GM12892 (cell line): ENCODE results near the gene PRKCZ.

Experiments used
- POLR2A ChIP-seq: IDR thresholded peaks from 2 replicates; pipeline ENCODE4 v1.6.1; 2011; ENCODE audit warnings: low read depth, low read length, control low read depth
- POLR2AphosphoS5 ChIP-seq: IDR thresholded peaks from 2 replicates; pipeline ENCODE4 v1.6.1; 2011; ENCODE audit warnings: low read depth, low read length, control low read depth
- TAF1 ChIP-seq: IDR thresholded peaks from 2 replicates; pipeline ENCODE4 v1.6.1; 2011; ENCODE audit warnings: low read depth, mild to moderate bottlenecking, control low read depth, low read length, borderline replicate concordance

DNA sequence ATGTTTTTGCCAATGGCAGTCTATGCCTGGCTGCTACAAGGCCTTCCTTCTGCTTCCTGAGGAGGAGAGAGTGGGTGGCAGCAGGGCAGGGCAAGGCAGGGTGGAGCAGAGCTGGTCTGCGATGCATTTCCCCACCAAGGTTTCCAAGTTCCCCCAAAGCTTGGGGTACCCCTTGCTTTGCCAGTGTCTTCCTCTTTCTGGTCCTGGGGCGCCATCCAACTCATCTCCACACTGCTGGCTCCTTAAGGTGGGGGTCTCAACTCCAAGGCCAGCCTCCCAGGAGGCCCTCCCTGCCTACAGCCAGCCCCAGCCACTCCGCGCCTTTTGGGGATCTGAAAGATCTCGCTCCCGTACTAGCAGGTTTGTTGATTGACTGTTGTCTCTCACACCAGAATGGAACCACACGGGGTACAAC lies 174.0 kb downstream of the PRKCZ start:
- TF ChIP-seq POLR2A (no peak), POLR2AphosphoS5 (no peak), TAF1 (no peak)
